NB4 (cell line): ENCODE results near the gene IL20RA.
A peak's percentile ranks its signal among the peaks of the same experiment; 100 is the strongest.

Experiments
- DNase-seq: peaks from one replicate; pipeline ENCODE4 v3.0.0; 2010; ENCODE audit warnings: low read depth
- H3K4me3 ChIP-seq: one replicate; pipeline ENCODE4 v1.5.1; 2011; ENCODE audit warnings: mild to moderate bottlenecking, low read depth, low read length, moderate library complexity
- MYC ChIP-seq: IDR thresholded peaks from 2 replicates; pipeline ENCODE4 v1.6.1; 2011; ENCODE audit warnings: low read depth, low read length
- POLR2A ChIP-seq: IDR thresholded peaks from 2 replicates; pipeline ENCODE4 v1.6.1; 2011; ENCODE audit warnings: mild to moderate bottlenecking; ENCODE audit not compliant: insufficient read length; ENCODE audit errors: extremely low read depth
- TF ChIP-seq, protein P1 (sequence below): IDR thresholded peaks from 2 replicates; pipeline ENCODE4 v1.6.1; 2011; ENCODE audit warnings: low read depth, low read length
- TF ChIP-seq, protein P2 (sequence below): IDR thresholded peaks from one replicate; pipeline ENCODE4 v1.5.1; 2012; ENCODE audit warnings: low read depth, low read length

Gene IL20RA

DNA sequence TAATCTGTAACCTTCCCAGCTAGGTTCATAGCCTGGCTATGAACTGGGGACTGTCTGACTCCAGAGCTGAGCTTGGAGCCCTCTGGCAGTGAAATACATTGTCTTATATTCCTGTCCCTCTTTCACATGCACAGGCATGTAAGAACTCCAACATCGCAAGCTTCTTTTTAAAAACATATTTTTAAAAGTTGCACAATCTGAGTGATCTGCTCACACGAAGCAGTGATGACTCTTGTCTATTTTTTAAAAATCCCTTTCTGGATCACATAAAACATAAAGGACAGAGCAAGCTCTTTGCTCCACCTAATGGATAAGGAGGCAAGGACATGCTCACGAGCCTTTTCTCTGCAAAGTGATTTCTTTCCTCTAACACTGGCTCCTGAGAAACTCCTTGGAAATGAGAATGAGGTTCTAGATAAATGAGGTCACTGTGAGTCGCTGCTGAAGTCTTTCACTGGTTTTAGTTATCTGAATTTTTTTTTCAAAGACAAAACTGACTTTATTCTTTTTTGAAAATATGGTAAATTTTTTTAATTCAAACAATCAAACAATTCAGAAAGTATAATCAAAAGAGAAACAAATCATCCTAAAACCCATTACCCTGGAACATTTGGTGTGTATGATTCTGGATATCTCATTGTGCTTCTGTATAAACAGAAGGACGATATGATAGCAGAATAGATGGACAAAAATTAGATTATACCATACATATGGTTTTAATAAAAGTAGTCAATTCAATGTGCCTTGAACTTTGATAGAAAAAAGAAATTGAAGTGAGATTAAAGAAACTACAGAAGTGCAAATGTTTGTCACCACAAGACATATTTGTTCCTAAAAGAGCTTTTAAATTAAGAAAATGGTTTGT lies 30.8 kb downstream of the IL20RA start:
- TF ChIP-seq, protein P1, sequence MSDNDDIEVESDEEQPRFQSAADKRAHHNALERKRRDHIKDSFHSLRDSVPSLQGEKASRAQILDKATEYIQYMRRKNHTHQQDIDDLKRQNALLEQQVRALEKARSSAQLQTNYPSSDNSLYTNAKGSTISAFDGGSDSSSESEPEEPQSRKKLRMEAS: no peak
- TF ChIP-seq POLR2A: no peak
- TF ChIP-seq, protein P2, sequence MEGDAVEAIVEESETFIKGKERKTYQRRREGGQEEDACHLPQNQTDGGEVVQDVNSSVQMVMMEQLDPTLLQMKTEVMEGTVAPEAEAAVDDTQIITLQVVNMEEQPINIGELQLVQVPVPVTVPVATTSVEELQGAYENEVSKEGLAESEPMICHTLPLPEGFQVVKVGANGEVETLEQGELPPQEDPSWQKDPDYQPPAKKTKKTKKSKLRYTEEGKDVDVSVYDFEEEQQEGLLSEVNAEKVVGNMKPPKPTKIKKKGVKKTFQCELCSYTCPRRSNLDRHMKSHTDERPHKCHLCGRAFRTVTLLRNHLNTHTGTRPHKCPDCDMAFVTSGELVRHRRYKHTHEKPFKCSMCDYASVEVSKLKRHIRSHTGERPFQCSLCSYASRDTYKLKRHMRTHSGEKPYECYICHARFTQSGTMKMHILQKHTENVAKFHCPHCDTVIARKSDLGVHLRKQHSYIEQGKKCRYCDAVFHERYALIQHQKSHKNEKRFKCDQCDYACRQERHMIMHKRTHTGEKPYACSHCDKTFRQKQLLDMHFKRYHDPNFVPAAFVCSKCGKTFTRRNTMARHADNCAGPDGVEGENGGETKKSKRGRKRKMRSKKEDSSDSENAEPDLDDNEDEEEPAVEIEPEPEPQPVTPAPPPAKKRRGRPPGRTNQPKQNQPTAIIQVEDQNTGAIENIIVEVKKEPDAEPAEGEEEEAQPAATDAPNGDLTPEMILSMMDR: peak; percentile 40
- H3K4me3 ChIP-seq: no peak overlapping the region
- peak; percentile 37 for DNase-seq

GRCh38 chr6:137013031-137013430 lies 31.7 kb downstream of the IL20RA start:
- DNase-seq: no peak
- TF ChIP-seq, protein P2: no peak
- TF ChIP-seq MYC: no peak
- TF ChIP-seq, protein P1: no peak
- TF ChIP-seq POLR2A: no peak
- H3K4me3 ChIP-seq: no peak overlapping the region

GRCh38 chr6:137011406-137011805 lies 33.4 kb downstream of the IL20RA start:
- DNase-seq: no peak
- TF ChIP-seq POLR2A: no peak
- TF ChIP-seq, protein P2: no peak
- TF ChIP-seq, protein P1: no peak
- no peak for TF ChIP-seq MYC
- no peak overlapping the region for H3K4me3 ChIP-seq

DNA sequence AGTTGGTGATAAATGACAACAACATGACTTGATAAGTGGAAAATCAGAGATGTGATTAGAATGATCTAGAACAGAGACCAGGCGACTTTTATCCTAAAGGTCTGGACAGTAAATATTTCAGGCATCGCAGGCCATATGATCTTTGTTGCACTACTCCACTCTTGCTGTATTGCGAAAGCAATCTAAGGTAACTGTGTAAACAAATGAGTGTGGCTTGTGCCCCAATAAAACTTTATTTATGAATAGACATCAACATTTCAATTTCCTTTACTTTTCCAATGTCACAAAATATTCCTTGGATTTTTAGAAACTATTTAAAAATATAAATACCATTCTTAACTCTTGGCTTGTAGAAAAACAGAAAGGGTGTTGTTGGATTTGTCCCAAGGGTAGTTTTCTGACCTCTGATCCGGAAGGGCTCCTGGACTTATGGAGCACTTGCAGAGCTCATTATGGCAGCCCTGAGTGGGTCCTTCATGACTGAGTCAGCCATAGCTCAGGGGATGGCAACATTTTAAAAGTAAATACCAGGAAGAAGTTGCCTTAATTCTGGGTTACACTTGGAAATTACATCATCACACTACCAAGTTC lies 34.5 kb downstream of the IL20RA start:
- no peak for DNase-seq
- no peak for TF ChIP-seq MYC
- TF ChIP-seq, protein P2: no peak
- no peak for TF ChIP-seq POLR2A
- TF ChIP-seq, protein P1: no peak

GRCh38 chr6:137008204-137008603 lies 36.6 kb downstream of the IL20RA start:
- TF ChIP-seq POLR2A (no peak), MYC (no peak)
- TF ChIP-seq, protein P1: no peak
- TF ChIP-seq, protein P2: no peak
- no peak overlapping the region for H3K4me3 ChIP-seq
- no peak for DNase-seq

More for the DNA sequence above, 34.5 kb downstream of the IL20RA start:
- no peak overlapping the region for H3K4me3 ChIP-seq
